Measurements from ENCODE around the gene CEACAM4. TPM values are rescaled to one million over a fixed set of nuclear protein-coding genes. Genes with fewer than 3 reads are reported as not detected.
A peak's percentile ranks its signal among the peaks of the same experiment; 100 is the strongest.

CEACAM4 gene
- total RNA-seq, 2 experiments from 2014 or later = 0.36 to 0.84 TPM

GRCh38 chr19:41652250-41652649 lies 25.4 kb upstream of the CEACAM4 start:
- H3K9me3 Mint-ChIP-seq = peaks cover 7% of the 10 kb centered on the region

DNA sequence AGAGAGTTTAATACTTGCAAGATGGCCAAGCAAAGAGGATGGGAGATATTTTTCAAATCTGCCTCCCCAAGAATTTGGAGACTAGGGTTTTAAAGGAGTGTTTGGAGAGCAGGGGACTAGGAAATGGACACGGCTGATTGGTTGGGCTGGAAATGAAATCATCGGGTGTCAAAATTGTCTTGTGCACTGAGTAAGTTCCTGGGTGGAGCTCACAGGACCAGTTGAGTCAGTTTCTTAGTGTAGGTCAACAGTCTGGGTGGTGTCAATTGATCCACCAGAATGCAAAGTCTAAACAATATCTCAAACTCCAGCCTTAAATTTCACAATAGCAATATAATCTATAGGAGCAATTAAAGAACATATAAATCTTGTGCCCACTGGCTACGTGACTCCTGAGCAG lies 23.0 kb upstream of the CEACAM4 start:
- no peaks in the 10 kb centered on the region for H3K4me1 ChIP-seq (ENCODE audit: insufficient read depth, low read length)
- DNase-seq (no peak), ATAC-seq (ENCODE audit: poor library complexity) (no peak)
- TF ChIP-seq, protein P1, sequence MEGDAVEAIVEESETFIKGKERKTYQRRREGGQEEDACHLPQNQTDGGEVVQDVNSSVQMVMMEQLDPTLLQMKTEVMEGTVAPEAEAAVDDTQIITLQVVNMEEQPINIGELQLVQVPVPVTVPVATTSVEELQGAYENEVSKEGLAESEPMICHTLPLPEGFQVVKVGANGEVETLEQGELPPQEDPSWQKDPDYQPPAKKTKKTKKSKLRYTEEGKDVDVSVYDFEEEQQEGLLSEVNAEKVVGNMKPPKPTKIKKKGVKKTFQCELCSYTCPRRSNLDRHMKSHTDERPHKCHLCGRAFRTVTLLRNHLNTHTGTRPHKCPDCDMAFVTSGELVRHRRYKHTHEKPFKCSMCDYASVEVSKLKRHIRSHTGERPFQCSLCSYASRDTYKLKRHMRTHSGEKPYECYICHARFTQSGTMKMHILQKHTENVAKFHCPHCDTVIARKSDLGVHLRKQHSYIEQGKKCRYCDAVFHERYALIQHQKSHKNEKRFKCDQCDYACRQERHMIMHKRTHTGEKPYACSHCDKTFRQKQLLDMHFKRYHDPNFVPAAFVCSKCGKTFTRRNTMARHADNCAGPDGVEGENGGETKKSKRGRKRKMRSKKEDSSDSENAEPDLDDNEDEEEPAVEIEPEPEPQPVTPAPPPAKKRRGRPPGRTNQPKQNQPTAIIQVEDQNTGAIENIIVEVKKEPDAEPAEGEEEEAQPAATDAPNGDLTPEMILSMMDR (IDR thresholded peaks at IDR 0.05) = no peak
- CTCF ChIA-PET = no interaction called here
- no peaks in the 10 kb centered on the region for H3K36me3 ChIP-seq (ENCODE audit: insufficient read depth, low read length)
- H3K27me3 ChIP-seq (ENCODE audit: control insufficient read depth in 1 of 2, insufficient read depth in 2 of 2, low read length in 2 of 2) = peaks cover 6 to 33% of the 10 kb centered on the region in 2 experiments
- Mint-ChIP-seq H3K4me3 (no peak overlapping the region), H3K4me1 (ENCODE audit: low read depth) (no peaks in the 10 kb centered on the region), H3K9me3 (peaks cover 7% of the 10 kb centered on the region), H3K27ac (no peak overlapping the region), H3K36me3 (ENCODE audit: low read depth) (no peaks in the 10 kb centered on the region), H3K27me3 (peaks cover 59% of the 10 kb centered on the region)
- POLR2A ChIA-PET = no interaction called here
- intact Hi-C loops (cut with DNase I, micrococcal nuclease) = no loop called here
- peaks cover 4 to 14% of the 10 kb centered on the region in 2 experiments for H3K9me3 ChIP-seq (ENCODE audit: control insufficient read depth in 1 of 2, insufficient read depth in 1 of 2, low read length in 2 of 2)
- H3K27ac ChIP-seq (ENCODE audit: low read depth in 1 of 2, low read length in 2 of 2) = no peak overlapping the region
- no peak overlapping the region for H3K4me3 ChIP-seq (ENCODE audit: low read length)

More at GRCh38 chr19:41652250-41652649, 25.4 kb upstream of the CEACAM4 start:
- peaks cover 4 to 14% of the 10 kb centered on the region in 2 experiments for H3K9me3 ChIP-seq (ENCODE audit: control insufficient read depth in 1 of 2, insufficient read depth in 1 of 2, low read length in 2 of 2)
- H3K4me1 Mint-ChIP-seq (ENCODE audit: low read depth) = peaks cover 7% of the 10 kb centered on the region
- no peak overlapping the region for H3K4me3 Mint-ChIP-seq
- TF ChIP-seq, protein P1 (IDR thresholded peaks at IDR 0.05) = no peak
- H3K27ac ChIP-seq (ENCODE audit: low read depth in 1 of 2, low read length in 2 of 2) = no peak overlapping the region
- peaks cover 6 to 36% of the 10 kb centered on the region in 2 experiments for H3K27me3 ChIP-seq (ENCODE audit: control insufficient read depth in 1 of 2, insufficient read depth in 2 of 2, low read length in 2 of 2)
- H3K4me1 ChIP-seq (ENCODE audit: insufficient read depth, low read length) = peaks cover 7% of the 10 kb centered on the region
- H3K27me3 Mint-ChIP-seq = peaks cover 65% of the 10 kb centered on the region
- H3K4me3 ChIP-seq (ENCODE audit: low read length) = no peak overlapping the region
- DNase-seq (no peak), ATAC-seq (ENCODE audit: poor library complexity) (no peak)
- H3K36me3 Mint-ChIP-seq (ENCODE audit: low read depth) = no peaks in the 10 kb centered on the region
- H3K36me3 ChIP-seq (ENCODE audit: insufficient read depth, low read length) = no peaks in the 10 kb centered on the region
- POLR2A ChIA-PET = no interaction called here
- intact Hi-C loops (cut with DNase I, micrococcal nuclease) = no loop called here
- no peak overlapping the region for H3K27ac Mint-ChIP-seq
- CTCF ChIA-PET = no interaction called here

DNA sequence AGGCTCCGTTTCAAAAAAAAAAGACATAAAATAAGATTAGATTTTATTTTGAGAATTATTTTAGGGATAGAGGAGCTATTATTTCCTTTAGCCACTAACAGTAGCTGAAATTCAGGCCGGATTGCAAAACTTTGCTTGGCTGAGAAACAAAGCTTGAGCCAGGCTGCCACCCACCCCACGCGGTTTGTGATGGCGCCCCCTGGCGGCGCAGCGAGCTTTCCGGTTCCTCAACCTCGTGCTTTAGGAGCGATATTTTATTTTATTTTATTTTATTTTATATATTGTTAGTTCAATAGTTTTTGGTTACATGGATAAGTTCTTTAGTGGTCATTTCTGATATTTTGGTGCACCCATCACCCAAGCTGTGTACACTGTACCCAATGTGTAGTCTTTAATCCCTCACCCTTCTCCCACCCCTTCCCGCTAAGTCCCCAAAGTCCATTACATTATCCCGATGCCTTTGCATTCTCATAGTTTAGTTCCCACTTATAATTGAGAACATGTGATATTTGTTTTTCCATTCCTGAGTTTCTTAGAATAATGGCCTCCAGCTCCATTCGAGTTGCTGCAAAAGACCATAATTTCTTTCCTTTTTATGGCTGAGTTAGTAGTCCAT lies 19.8 kb upstream of the CEACAM4 start:
- peaks cover 50% of the 10 kb centered on the region for H3K27me3 Mint-ChIP-seq
- Histone ChIP-seq H3K36me3 (ENCODE audit: insufficient read depth, low read length) (no peaks in the 10 kb centered on the region), H3K4me3 (ENCODE audit: low read length) (no peak overlapping the region), H3K27ac (ENCODE audit: low read depth in 1 of 2, low read length in 2 of 2) (no peak overlapping the region), H3K4me1 (ENCODE audit: insufficient read depth, low read length) (peaks cover 4% of the 10 kb centered on the region), H3K27me3 (ENCODE audit: control insufficient read depth in 1 of 2, insufficient read depth in 2 of 2, low read length in 2 of 2) (peaks cover 0 to 18% of the 10 kb centered on the region in 2 experiments), H3K9me3 (ENCODE audit: control insufficient read depth in 1 of 2, insufficient read depth in 1 of 2, low read length in 2 of 2) (no peaks in the 10 kb centered on the region)
- TF ChIP-seq, protein P1 (IDR thresholded peaks at IDR 0.05) = peak; percentile 48
- intact Hi-C loops (cut with DNase I, micrococcal nuclease) = no loop called here
- ATAC-seq (ENCODE audit: poor library complexity) = no peak
- no peaks in the 10 kb centered on the region for H3K36me3 Mint-ChIP-seq (ENCODE audit: low read depth)
- no peak overlapping the region for H3K27ac Mint-ChIP-seq
- DNase-seq = peak in 13 of 14 experiments; percentile 12 to 66 (median 27)
- ChIA-PET CTCF (interaction anchor here (0.9 to 1.6 kb wide), 2 partner anchors 9 to 42 kb away, joined by 3 read pairs; no protein-coding TSS in a partner anchor), POLR2A (interaction anchor here (0.6 kb wide), 1 partner anchor 508 kb away, joined by 3 read pairs; no protein-coding TSS in a partner anchor)
- no peaks in the 10 kb centered on the region for H3K9me3 Mint-ChIP-seq
- H3K4me1 Mint-ChIP-seq (ENCODE audit: low read depth) = peaks cover 5% of the 10 kb centered on the region
- no peak overlapping the region for H3K4me3 Mint-ChIP-seq

All from CD4-positive, alpha-beta T cell (primary cell).